CD4-positive, alpha-beta T cell treated with Interleukin-10 for 1 hour (primary cell): ENCODE measurements around the gene MRPL23.

Source experiments
- DNase-seq: peaks from one replicate; pipeline ENCODE4 v3.0.0-alpha.2; 2020

MRPL23 gene

GRCh38 chr11:1959786-1960185, 12.7 kb downstream of the MRPL23 start:
- DNase-seq: no peak

GRCh38 chr11:1963864-1964263, 16.7 kb downstream of the MRPL23 start:
- no peak for DNase-seq

- no peak for DNase-seq
Measured at GRCh38 chr11:1964348-1964747, 17.2 kb downstream of the MRPL23 start.

GRCh38 chr11:1964955-1965354, 17.8 kb downstream of the MRPL23 start:
- no peak for DNase-seq

- DNase-seq: no peak
Measured at GRCh38 chr11:1966531-1966930, 19.4 kb downstream of the MRPL23 start.

GRCh38 chr11:1967641-1968225, 20.6 kb downstream of the MRPL23 start:
- no peak for DNase-seq

- DNase-seq: no peak
Measured at GRCh38 chr11:1968454-1969002, 21.4 kb downstream of the MRPL23 start.

GRCh38 chr11:1969035-1969434, 21.9 kb downstream of the MRPL23 start:
- no peak for DNase-seq

GRCh38 chr11:1969776-1970175, 22.6 kb downstream of the MRPL23 start:
- no peak for DNase-seq

- no peak for DNase-seq
Measured at GRCh38 chr11:1970956-1971355, 23.8 kb downstream of the MRPL23 start.

- no peak for DNase-seq
Measured at GRCh38 chr11:1975185-1975584, 28.1 kb downstream of the MRPL23 start.

GRCh38 chr11:1978720-1979473, 31.8 kb downstream of the MRPL23 start:
- DNase-seq: no peak

GRCh38 chr11:1979607-1980006, 32.5 kb downstream of the MRPL23 start:
- DNase-seq: no peak

GRCh38 chr11:1982873-1983600, 35.9 kb downstream of the MRPL23 start:
- no peak for DNase-seq

GRCh38 chr11:1983601-1983961, 36.4 kb downstream of the MRPL23 start:
- DNase-seq: no peak

GRCh38 chr11:1987024-1987423, 39.9 kb downstream of the MRPL23 start:
- no peak for DNase-seq

- no peak for DNase-seq
Measured at GRCh38 chr11:1988174-1988573, 41.0 kb downstream of the MRPL23 start.

- no peak for DNase-seq
Measured at GRCh38 chr11:1988667-1989317, 41.7 kb downstream of the MRPL23 start.

- DNase-seq: no peak
Measured at GRCh38 chr11:1989953-1990352, 42.8 kb downstream of the MRPL23 start.

GRCh38 chr11:1990872-1991578, 43.9 kb downstream of the MRPL23 start:
- DNase-seq: no peak

GRCh38 chr11:1992111-1992510, 45.0 kb downstream of the MRPL23 start:
- no peak for DNase-seq

GRCh38 chr11:1994121-1994520, 47.0 kb downstream of the MRPL23 start:
- DNase-seq: no peak

- no peak for DNase-seq
Measured at GRCh38 chr11:1997755-1998154, 50.6 kb downstream of the MRPL23 start, which contains the start of gene H19. Gene H19 (minus strand): TSS chr11:1997842.
